Fibroblast of the aortic adventitia (primary cell): Measurements from ENCODE around the gene TADA2A. TPM values are rescaled to one million over a fixed set of nuclear protein-coding genes. Genes with fewer than 3 reads are reported as not detected.

Source experiments
- DNase-seq: peaks from one replicate; pipeline ENCODE4 v3.0.0-alpha.2; 2010; ENCODE audit warnings: low read depth
- H3K4me3 ChIP-seq: 2 replicates; pipeline ENCODE4 v1.5.1; 2011; ENCODE audit warnings: low read depth, mild to moderate bottlenecking, control low read depth, low read length, moderate library complexity
- CTCF ChIP-seq: IDR thresholded peaks from 2 replicates; pipeline ENCODE4 v1.5.1; 2011; ENCODE audit warnings: mild to moderate bottlenecking, low read length, control low read depth, inconsistent platforms; ENCODE audit not compliant: insufficient read depth
- total RNA-seq: library from RNA; depleted of rRNA; stranded (reverse); fragments of >200 nt; gene quantifications from 2 replicates; pipeline ENCODE4 v1.2.3, GENCODE V29; 2012; ENCODE audit warnings: low replicate concordance

The TADA2A gene
- total RNA-seq, 1 donor: 21.3 TPM

- no peak for TF ChIP-seq CTCF
- peak overlapping the region; percentile 84 for H3K4me3 ChIP-seq
- DNase-seq: peak; percentile 81
Observed at GRCh38 chr17:37490638-37491614, 84.2 kb downstream of the TADA2A start.

DNA sequence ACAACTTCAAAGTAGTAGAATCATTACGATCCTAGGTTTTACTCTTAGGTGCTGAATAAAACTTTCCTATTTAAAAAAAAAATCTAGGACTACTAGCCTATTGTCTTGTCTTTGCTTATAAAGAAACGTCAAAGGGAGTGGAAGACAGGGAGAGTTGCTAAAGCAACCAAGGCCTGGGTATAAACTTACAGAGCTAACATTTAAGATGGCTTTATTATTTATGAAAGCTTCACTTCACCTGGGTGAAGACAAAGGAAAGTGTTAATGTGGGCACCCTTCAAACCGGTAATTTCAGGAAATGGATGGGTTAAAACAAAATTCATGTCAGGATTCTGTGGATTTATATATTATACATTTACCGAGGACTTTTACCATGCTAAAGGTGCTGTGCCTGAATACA is 85.5 kb downstream of the TADA2A start:
- no peak for DNase-seq
- peak overlapping the region; percentile 84 for H3K4me3 ChIP-seq
- no peak for TF ChIP-seq CTCF

DNA sequence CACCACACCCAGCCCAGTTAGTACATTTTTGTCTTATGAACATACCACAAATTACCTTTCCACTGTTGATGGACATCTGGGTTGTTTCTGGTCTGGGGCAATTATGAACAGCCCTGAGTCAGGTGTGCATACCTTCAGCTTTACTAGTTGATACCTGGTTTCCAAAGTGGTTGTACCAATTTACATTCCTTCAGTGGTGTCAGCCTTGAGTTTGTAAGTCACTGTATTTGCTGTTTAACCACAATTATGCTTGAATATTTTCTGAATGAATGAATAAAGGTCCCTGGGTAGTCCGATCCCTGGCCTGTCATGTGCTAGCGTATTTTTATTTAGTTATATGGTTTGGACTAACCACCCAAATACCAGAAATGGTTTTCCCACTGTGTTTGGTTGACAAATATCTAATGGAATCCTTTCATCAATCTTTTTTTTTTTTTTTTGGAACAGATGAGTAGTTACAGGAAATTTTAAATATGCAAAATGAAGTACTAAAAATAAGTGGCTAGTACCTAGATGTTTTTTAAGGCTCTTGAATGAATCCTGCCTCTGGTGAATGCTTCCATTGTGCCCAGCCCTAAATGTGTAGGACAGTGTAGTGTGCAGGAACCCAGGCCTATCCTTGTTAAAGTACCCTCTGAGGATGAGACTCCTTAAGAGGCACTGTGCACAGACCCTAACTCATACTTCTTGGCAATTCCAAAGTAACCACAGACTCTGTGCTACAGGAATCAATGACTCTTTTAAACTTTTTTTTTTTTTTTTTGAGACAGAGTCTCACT is 86.8 kb downstream of the TADA2A start:
- peak; percentile 89 for DNase-seq
- no peak overlapping the region for H3K4me3 ChIP-seq
- TF ChIP-seq CTCF: no peak

- peak; percentile 36 for DNase-seq
- no peak overlapping the region for H3K4me3 ChIP-seq
- no peak for TF ChIP-seq CTCF
Observed at GRCh38 chr17:37494401-37494831, 87.7 kb downstream of the TADA2A start.

- no peak for TF ChIP-seq CTCF
- no peak overlapping the region for H3K4me3 ChIP-seq
- no peak for DNase-seq
Observed at GRCh38 chr17:37494971-37495370, 88.3 kb downstream of the TADA2A start.

DNA sequence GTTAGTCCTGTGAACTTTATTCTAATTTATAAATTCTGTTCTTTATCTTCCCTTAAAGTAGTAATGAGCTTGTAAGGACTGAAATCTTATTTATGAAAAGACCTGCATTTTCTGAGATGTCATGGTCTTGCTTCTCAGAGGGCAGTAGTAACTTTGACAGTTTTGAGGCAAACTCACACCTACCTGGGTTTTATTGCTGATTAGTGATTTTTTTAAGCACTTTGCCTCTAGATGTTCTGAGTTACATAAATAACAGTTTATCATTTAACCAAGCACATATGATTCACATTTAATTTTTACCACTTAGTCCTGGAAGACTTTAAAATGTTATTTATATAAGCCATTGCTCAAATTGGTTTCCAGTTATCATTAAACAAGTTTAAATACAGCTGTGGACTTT is 93.7 kb downstream of the TADA2A start:
- no peak for TF ChIP-seq CTCF
- no peak for DNase-seq
- H3K4me3 ChIP-seq: no peak overlapping the region
